Karpas-422 (cell line): ENCODE measurements around the gene PERM1. TPM values are rescaled to one million over a fixed set of nuclear protein-coding genes. Genes with fewer than 3 reads are reported as not detected.
"Not testable (repeated sequence)": the region's sequence is repeated elsewhere in the genome, so short reads cannot be mapped to it uniquely, and the experiment has no call there.

Source experiments
- DNase-seq: peaks from one replicate; pipeline ENCODE4 v3.0.0-alpha.2; 2015
- H2AFZ ChIP-seq: fragments of 200-600 bp; sonication (generic); 2 replicates; pipeline ENCODE4 v1.6.1; 2014; ENCODE audit warnings: antibody characterized with exemption, low read length, mixed read lengths
- H3K27ac ChIP-seq: fragments of 200-600 bp; sonication (generic); 2 replicates; pipeline ENCODE4 v1.5.1; 2014; ENCODE audit warnings: mild to moderate bottlenecking, low read length, moderate library complexity
- H3K27me3 ChIP-seq: fragments of 200-600 bp; sonication (generic); 2 replicates; pipeline ENCODE4 v1.6.1; 2014; ENCODE audit warnings: low read length, mixed read lengths
- H3K36me3 ChIP-seq: fragments of 200-600 bp; sonication (generic); 2 replicates; pipeline ENCODE4 v1.6.1; 2014; ENCODE audit warnings: low read length, mixed read lengths; ENCODE audit not compliant: insufficient read depth
- H3K4me1 ChIP-seq: fragments of 200-600 bp; sonication (generic); 2 replicates; pipeline ENCODE4 v1.6.1; 2014; ENCODE audit warnings: mild to moderate bottlenecking, low read length, mixed read lengths
- H3K4me2 ChIP-seq: fragments of 200-600 bp; sonication (generic); 2 replicates; pipeline ENCODE4 v1.6.1; 2014; ENCODE audit warnings: low read length, low read depth, mild to moderate bottlenecking; ENCODE audit not compliant: poor library complexity, severe bottlenecking
- H3K4me3 ChIP-seq: fragments of 200-600 bp; sonication (generic); 2 replicates; pipeline ENCODE4 v1.5.1; 2014; ENCODE audit warnings: mild to moderate bottlenecking, antibody characterized with exemption, low read length, mixed read lengths
- H3K79me2 ChIP-seq: fragments of 200-600 bp; sonication (generic); 2 replicates; pipeline ENCODE4 v1.6.1; 2014; ENCODE audit warnings: mild to moderate bottlenecking, low read length, mixed read lengths
- H3K9ac ChIP-seq: fragments of 200-600 bp; sonication (generic); 2 replicates; pipeline ENCODE4 v1.6.0; 2014; ENCODE audit warnings: low read length
- H3K9me2 ChIP-seq: fragments of 200-600 bp; sonication (generic), shearing (Covaris generic); replicated peaks from 2 replicates; pipeline ENCODE4 v1.6.0; 2014; ENCODE audit warnings: mild to moderate bottlenecking, low read length, moderate library complexity; ENCODE audit not compliant: insufficient read depth
- H3K9me3 ChIP-seq: fragments of 300-700, 200-600 bp; sonication (generic); 2 replicates; pipeline ENCODE4 v1.6.1; 2014; ENCODE audit warnings: low read length, mixed read lengths
- H4K20me1 ChIP-seq: fragments of 200-600 bp; sonication (generic); 2 replicates; pipeline ENCODE4 v1.6.1; 2014; ENCODE audit warnings: mild to moderate bottlenecking, antibody characterized with exemption, low read length, low read depth; ENCODE audit not compliant: insufficient read depth
- total RNA-seq: library from RNA; depleted of rRNA; stranded (reverse); fragments of >200 nt; shearing (Covaris generic); gene quantifications from 2 replicates; pipeline ENCODE4 v1.2.3, GENCODE V29; 2014; ENCODE audit warnings: low replicate concordance

PERM1 gene
- total RNA-seq, 1 experiment from 2014 or later = not detected

DNA sequence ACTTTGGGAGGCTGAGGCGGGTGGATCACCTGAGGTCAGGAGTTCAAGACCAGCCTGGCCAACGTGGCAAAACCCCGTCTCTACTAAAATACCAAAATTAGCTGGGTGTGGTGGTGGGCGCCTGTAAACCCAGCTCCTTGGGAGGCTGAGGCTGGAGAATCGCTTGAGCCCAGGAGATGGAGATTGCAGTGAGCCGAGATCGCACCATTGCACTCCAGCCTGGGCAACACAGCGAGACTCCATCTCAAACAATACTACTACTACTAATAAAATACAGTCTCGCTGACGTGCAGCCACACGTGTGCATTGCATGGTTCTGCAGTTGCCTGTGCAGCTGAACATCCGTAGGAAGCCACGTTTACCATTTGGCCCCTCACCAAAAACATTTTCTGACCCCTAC lies 35.1 kb downstream of the PERM1 start:
- H3K79me2 ChIP-seq, H3K9ac ChIP-seq, H3K9me2 ChIP-seq, H3K4me3 ChIP-seq, H3K36me3 ChIP-seq, H2AFZ ChIP-seq, H3K27ac ChIP-seq, H3K27me3 ChIP-seq, H3K4me2 ChIP-seq, H3K9me3 ChIP-seq, DNase-seq: not testable (repeated sequence)
- Histone ChIP-seq H4K20me1 (peaks cover 28% of the 10 kb centered on the region; the same call in 1 of the 2 replicates), H3K4me1 (peaks cover 12% of the 10 kb centered on the region)

GRCh38 chr1:945688-946556 lies 36.0 kb downstream of the PERM1 start:
- DNase-seq = no peak
- no peak overlapping the region for H3K27ac ChIP-seq
- no peaks in the 10 kb centered on the region for H3K27me3 ChIP-seq
- H3K79me2 ChIP-seq = no peaks in the 10 kb centered on the region
- H3K4me3 ChIP-seq = no peak overlapping the region
- H3K4me1 ChIP-seq = peaks cover 19% of the 10 kb centered on the region
- no peaks in the 10 kb centered on the region for H3K9me3 ChIP-seq
- H4K20me1 ChIP-seq = peaks cover 33% of the 10 kb centered on the region; the same call in 1 of the 2 replicates
- H2AFZ ChIP-seq = no peak overlapping the region
- no peaks in the 10 kb centered on the region for H3K9me2 ChIP-seq
- H3K4me2 ChIP-seq = no peak overlapping the region
- H3K36me3 ChIP-seq = peaks cover 8% of the 10 kb centered on the region; the same call in 1 of the 2 replicates
- no peak overlapping the region for H3K9ac ChIP-seq

GRCh38 chr1:944341-945325 lies 37.3 kb downstream of the PERM1 start:
- Histone ChIP-seq H3K4me3 (no peak overlapping the region), H3K27ac (no peak overlapping the region), H3K27me3 (no peaks in the 10 kb centered on the region), H3K4me2 (no peak overlapping the region), H2AFZ (no peak overlapping the region), H3K9me2 (no peaks in the 10 kb centered on the region), H4K20me1 (peaks cover 31% of the 10 kb centered on the region; the same call in 1 of the 2 replicates), H3K79me2 (no peaks in the 10 kb centered on the region), H3K9me3 (no peaks in the 10 kb centered on the region), H3K4me1 (peaks cover 24% of the 10 kb centered on the region), H3K36me3 (no peaks in the 10 kb centered on the region), H3K9ac (no peak overlapping the region)
- no peak for DNase-seq

DNA sequence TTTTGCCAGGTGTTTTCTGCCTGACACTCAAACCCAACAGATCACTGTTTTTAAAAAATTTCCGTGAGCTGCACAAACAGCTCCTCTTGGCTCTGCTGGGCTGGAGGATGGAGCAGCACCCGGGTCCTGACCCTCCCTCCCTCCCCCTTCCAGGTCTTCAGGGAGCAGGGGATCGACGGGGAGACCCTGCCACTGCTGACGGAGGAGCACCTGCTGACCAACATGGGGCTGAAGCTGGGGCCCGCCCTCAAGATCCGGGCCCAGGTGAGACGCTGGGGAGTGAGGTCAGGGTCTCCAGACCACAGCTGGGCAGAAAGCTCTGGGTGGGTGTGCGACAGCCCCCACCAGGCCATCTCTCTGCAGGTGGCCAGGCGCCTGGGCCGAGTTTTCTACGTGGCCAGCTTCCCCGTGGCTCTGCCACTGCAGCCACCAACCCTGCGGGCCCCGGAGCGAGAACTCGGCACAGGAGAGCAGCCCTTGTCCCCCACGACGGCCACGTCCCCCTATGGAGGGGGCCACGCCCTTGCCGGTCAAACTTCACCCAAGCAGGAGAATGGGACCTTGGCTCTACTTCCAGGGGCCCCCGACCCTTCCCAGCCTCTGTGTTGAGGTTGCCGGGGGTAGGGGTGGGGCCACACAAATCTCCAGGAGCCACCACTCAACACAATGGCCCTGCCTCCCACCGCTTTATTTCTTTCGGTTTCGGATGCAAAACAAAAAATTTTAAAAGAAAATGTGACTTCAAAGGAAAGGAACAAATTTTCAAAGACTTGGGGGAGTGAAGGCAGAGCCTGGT lies 38.1 kb downstream of the PERM1 start:
- Histone ChIP-seq H2AFZ (no peak overlapping the region), H3K27me3 (no peaks in the 10 kb centered on the region; the same call in 1 of the 2 replicates), H3K27ac (no peak overlapping the region), H3K79me2 (no peaks in the 10 kb centered on the region), H3K36me3 (no peaks in the 10 kb centered on the region), H3K4me1 (peaks cover 28% of the 10 kb centered on the region), H3K9me3 (no peaks in the 10 kb centered on the region), H4K20me1 (peaks cover 31% of the 10 kb centered on the region; the same call in 1 of the 2 replicates), H3K9ac (no peak overlapping the region), H3K4me2 (no peak overlapping the region), H3K4me3 (no peak overlapping the region), H3K9me2 (no peaks in the 10 kb centered on the region)
- DNase-seq = no peak

DNA sequence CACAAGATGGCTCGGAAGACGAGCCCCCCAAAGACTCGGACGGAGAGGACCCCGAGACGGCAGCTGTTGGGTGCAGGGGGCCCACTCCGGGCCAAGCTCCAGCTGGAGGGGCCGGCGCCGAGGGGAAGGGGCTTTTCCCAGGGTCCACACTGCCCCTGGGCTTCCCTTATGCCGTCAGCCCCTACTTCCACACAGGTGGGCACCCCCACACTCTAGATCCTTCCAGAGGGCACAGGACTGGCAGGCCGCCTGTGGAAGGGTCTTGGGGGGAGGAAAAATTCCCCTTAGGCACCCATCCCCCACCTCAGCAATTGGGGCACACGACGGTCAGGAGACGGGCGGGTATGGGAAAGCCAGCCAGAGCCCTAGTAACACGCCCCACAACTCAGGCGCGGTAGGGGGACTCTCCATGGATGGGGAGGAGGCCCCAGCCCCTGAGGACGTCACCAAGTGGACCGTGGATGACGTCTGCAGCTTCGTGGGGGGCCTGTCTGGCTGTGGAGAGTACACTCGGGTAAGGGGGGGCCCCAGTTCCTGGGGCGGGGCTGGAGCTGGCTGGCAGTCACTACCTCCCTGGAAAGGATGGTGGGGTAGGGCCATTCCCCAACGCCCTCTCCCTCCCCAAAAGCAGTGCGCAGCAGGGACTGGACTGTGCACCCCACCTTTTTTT lies 38.9 kb downstream of the PERM1 start:
- H3K4me3 ChIP-seq = no peak overlapping the region
- H4K20me1 ChIP-seq = peaks cover 31% of the 10 kb centered on the region; the same call in 1 of the 2 replicates
- no peaks in the 10 kb centered on the region for H3K9me3 ChIP-seq
- H3K4me2 ChIP-seq = peak overlapping the region; percentile 60
- no peaks in the 10 kb centered on the region for H3K79me2 ChIP-seq
- H2AFZ ChIP-seq = no peak overlapping the region
- H3K9ac ChIP-seq = no peak overlapping the region
- H3K4me1 ChIP-seq = peaks cover 28% of the 10 kb centered on the region
- H3K36me3 ChIP-seq = no peaks in the 10 kb centered on the region
- no peak overlapping the region for H3K27ac ChIP-seq
- no peaks in the 10 kb centered on the region for H3K9me2 ChIP-seq
- no peaks in the 10 kb centered on the region; the same call in 1 of the 2 replicates for H3K27me3 ChIP-seq
- DNase-seq = peak; percentile 59

DNA sequence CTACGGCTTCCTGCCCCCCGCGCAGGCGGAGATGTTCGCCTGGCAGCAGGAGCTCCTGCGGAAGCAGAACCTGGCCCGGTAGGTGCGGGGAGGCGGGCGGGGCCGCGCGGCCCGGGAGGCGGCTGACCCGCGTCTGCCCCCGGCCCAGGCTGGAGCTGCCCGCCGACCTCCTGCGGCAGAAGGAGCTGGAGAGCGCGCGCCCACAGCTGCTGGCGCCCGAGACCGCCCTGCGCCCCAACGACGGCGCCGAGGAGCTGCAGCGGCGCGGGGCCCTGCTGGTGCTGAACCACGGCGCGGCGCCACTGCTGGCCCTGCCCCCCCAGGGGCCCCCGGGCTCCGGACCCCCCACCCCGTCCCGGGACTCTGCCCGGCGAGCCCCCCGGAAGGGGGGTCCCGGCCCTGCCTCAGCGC lies 39.5 kb downstream of the PERM1 start:
- no peak overlapping the region for H2AFZ ChIP-seq
- H3K9me2 ChIP-seq = no peaks in the 10 kb centered on the region
- peak overlapping the region; percentile 60 for H3K4me2 ChIP-seq
- H3K9me3 ChIP-seq = no peaks in the 10 kb centered on the region
- H3K36me3 ChIP-seq = no peaks in the 10 kb centered on the region
- H3K79me2 ChIP-seq = no peaks in the 10 kb centered on the region
- H3K27ac ChIP-seq = no peak overlapping the region
- H3K4me3 ChIP-seq = peak overlapping the region; percentile 44; the same call in 1 of the 2 replicates
- H3K27me3 ChIP-seq = no peaks in the 10 kb centered on the region; the same call in 1 of the 2 replicates
- H4K20me1 ChIP-seq = peaks cover 30% of the 10 kb centered on the region; the same call in 1 of the 2 replicates
- H3K9ac ChIP-seq = no peak overlapping the region
- peak; percentile 68 for DNase-seq
- peaks cover 28% of the 10 kb centered on the region for H3K4me1 ChIP-seq
